Measurements from ENCODE around the gene ZNF546. TPM values are rescaled to one million over a fixed set of nuclear protein-coding genes. Genes with fewer than 3 reads are reported as not detected.

Gene ZNF546
- total RNA-seq, 1 experiment from 2014 or later = 68.4 TPM

GRCh38 chr19:39994361-39994760 is 2.5 kb upstream of the ZNF546 start:
- intact Hi-C loops (cut with micrococcal nuclease; ENCODE audit: unreplicated experiment) = no loop called here
- ChIA-PET CTCF (no interaction called here), POLR2A (interaction anchor here (1.8 kb wide), 1 partner anchor 24 kb away, joined by 7 read pairs; the partner anchor contains the start of gene PSMC4)
- in situ Hi-C loops (cut with HindIII; ENCODE audit: low pct_unique_long_range_greater_than_20kb, low sequenced_read_pairs) = no loop called here
- Histone ChIP-seq H3K36me3 (ENCODE audit: control insufficient read depth, insufficient read depth, low read length) (no peaks in the 10 kb centered on the region), H3K27me3 (ENCODE audit: control insufficient read depth, insufficient read depth, low read length) (no peaks in the 10 kb centered on the region), H3K4me3 (ENCODE audit: low read depth in 2 of 2, low read length in 2 of 2) (no peak overlapping the region), H3K27ac (ENCODE audit: low read length) (no peak overlapping the region), H3K4me1 (ENCODE audit: control insufficient read depth, insufficient read depth, low read length) (peaks cover 19% of the 10 kb centered on the region), H3K9me3 (ENCODE audit: control insufficient read depth, insufficient read depth, low read depth, low read length) (peaks cover 28% of the 10 kb centered on the region)
- ATAC-seq (no peak), DNase-seq (ENCODE audit: low read depth, low spot score) (no peak)
- TF ChIP-seq TCF7L2 (IDR thresholded peaks at IDR 0.05; ENCODE audit: low read depth, low read length) = no peak
- no peak for TF ChIP-seq SIN3A (IDR thresholded peaks at IDR 0.05; ENCODE audit: borderline replicate concordance, insufficient read depth, low read depth, low read length)
- no peak for TF ChIP-seq REST (IDR thresholded peaks at IDR 0.05; ENCODE audit: insufficient read depth in 1 of 2, low read depth in 2 of 2, low read length in 1 of 2)
- TF ChIP-seq POLR2AphosphoS5 (IDR thresholded peaks at IDR 0.05; ENCODE audit: low read depth, low read length) = no peak
- TF ChIP-seq CTCF (IDR thresholded peaks at IDR 0.05) = no peak
- no TSS peak for BruUV-seq (replicated peaks)

GRCh38 chr19:39995794-39996193 is 1.1 kb upstream of the ZNF546 start:
- DNase-seq (ENCODE audit: low read depth, low spot score) (no peak), ATAC-seq (no peak)
- in situ Hi-C loops (cut with HindIII; ENCODE audit: low pct_unique_long_range_greater_than_20kb, low sequenced_read_pairs) = no loop called here
- intact Hi-C loops (cut with micrococcal nuclease; ENCODE audit: unreplicated experiment) = loop anchor here (1.0 to 5.0 kb wide), 2 partner anchors 24 to 227 kb away; partner anchors contain the start of gene PSMC4
- ChIA-PET POLR2A (interaction anchor here (0.5 to 3.2 kb wide), 8 partner anchors 20 to 963 kb away, joined by 3 to 55 read pairs (median 6); partner anchors contain the start of genes FBL, FBXO27, PSMC4 and ZNF780B), CTCF (interaction anchor here (0.5 to 3.4 kb wide), 3 partner anchors 20 to 144 kb away, joined by 3 to 15 read pairs (median 4); partner anchors contain the start of gene PSMC4)
- no peak for TF ChIP-seq TCF7L2 (IDR thresholded peaks at IDR 0.05; ENCODE audit: low read depth, low read length)
- no peak for TF ChIP-seq CTCF (IDR thresholded peaks at IDR 0.05)
- no peak for TF ChIP-seq POLR2AphosphoS5 (IDR thresholded peaks at IDR 0.05; ENCODE audit: low read depth, low read length)
- no peak for TF ChIP-seq REST (IDR thresholded peaks at IDR 0.05; ENCODE audit: insufficient read depth in 1 of 2, low read depth in 2 of 2, low read length in 1 of 2)
- no peak for TF ChIP-seq SIN3A (IDR thresholded peaks at IDR 0.05; ENCODE audit: borderline replicate concordance, insufficient read depth, low read depth, low read length)
- H3K27me3 ChIP-seq (ENCODE audit: control insufficient read depth, insufficient read depth, low read length) = no peaks in the 10 kb centered on the region
- BruUV-seq (replicated peaks) = no TSS peak
- H3K4me3 ChIP-seq (ENCODE audit: low read depth in 2 of 2, low read length in 2 of 2) = peak overlapping the region; percentile 35 to 49
- no peaks in the 10 kb centered on the region for H3K36me3 ChIP-seq (ENCODE audit: control insufficient read depth, insufficient read depth, low read length)
- H3K4me1 ChIP-seq (ENCODE audit: control insufficient read depth, insufficient read depth, low read length) = peaks cover 19% of the 10 kb centered on the region
- peaks cover 21% of the 10 kb centered on the region for H3K9me3 ChIP-seq (ENCODE audit: control insufficient read depth, insufficient read depth, low read depth, low read length)
- peak overlapping the region; percentile 83 for H3K27ac ChIP-seq (ENCODE audit: low read length)

All from Panc1 (cell line).